HFF-Myc (cell line): ENCODE data around the gene ZNF157.

Experiments
- DNase-seq: peaks from one replicate; pipeline ENCODE4 v3.0.0-alpha.2; 2011; ENCODE audit warnings: low read depth; ENCODE audit errors: extremely low read depth
- H3K4me3 ChIP-seq: replicated peaks from 2 replicates; pipeline ENCODE4 v1.5.1; 2011; ENCODE audit warnings: low read depth, mild to moderate bottlenecking, control low read depth, low read length
- CTCF ChIP-seq: IDR thresholded peaks from 2 replicates; pipeline ENCODE4 v1.5.1; 2012; ENCODE audit warnings: mild to moderate bottlenecking, low read depth, low read length, control low read depth; ENCODE audit errors: missing control alignments

Gene ZNF157

GRCh38 chrX:47384502-47384901, 14.1 kb downstream of the ZNF157 start:
- TF ChIP-seq CTCF: peak; percentile 69
- DNase-seq: peak; percentile 15
- H3K4me3 ChIP-seq: no peak overlapping the region

GRCh38 chrX:47390780-47391179, 20.4 kb downstream of the ZNF157 start:
- TF ChIP-seq CTCF: no peak
- no peak overlapping the region for H3K4me3 ChIP-seq
- no peak for DNase-seq

- no peak for TF ChIP-seq CTCF
- no peak overlapping the region for H3K4me3 ChIP-seq
- no peak for DNase-seq
Observed at GRCh38 chrX:47413179-47413594, 42.8 kb downstream of the ZNF157 start.

- DNase-seq: no peak
- TF ChIP-seq CTCF: no peak
- H3K4me3 ChIP-seq: no peak overlapping the region
Observed at GRCh38 chrX:47420265-47420664, 49.9 kb downstream of the ZNF157 start.

- no peak for DNase-seq
- H3K4me3 ChIP-seq: no peak overlapping the region
- no peak for TF ChIP-seq CTCF
Observed at GRCh38 chrX:47420962-47421361, 50.6 kb downstream of the ZNF157 start.

- no peak overlapping the region for H3K4me3 ChIP-seq
- no peak for TF ChIP-seq CTCF
- DNase-seq: no peak
Observed at GRCh38 chrX:47422444-47422843, 52.1 kb downstream of the ZNF157 start.

GRCh38 chrX:47430925-47431324, 60.5 kb downstream of the ZNF157 start:
- no peak for DNase-seq
- TF ChIP-seq CTCF: no peak
- no peak overlapping the region for H3K4me3 ChIP-seq
